NCI-H82 (cell line): ENCODE measurements around the gene GABRG3.
A peak's percentile ranks its signal among the peaks of the same experiment; 100 is the strongest.

Experiments
- DNase-seq: peaks from one replicate; lab custom pipeline; 2025; lab: John Stamatoyannopoulos, UW

Gene GABRG3

DNA sequence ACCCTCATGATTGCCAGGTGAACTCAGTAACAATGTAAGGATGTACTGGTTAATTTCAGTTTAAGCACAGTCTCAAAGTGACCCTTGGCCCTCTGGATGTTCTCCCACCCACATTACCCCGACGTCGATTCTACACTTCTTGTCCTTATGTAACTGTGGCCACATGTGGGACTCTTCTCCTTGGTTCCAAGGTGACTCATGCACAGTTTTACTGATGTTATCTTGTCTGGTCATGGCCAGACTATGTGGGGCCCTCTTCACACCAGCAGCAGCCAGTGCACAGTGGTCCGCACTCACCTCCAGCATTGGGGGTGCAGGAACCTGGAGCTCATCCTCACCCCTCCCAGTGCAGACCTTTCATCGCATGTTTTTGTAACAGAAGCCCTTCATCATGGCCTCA, 608.8 kb downstream of the GABRG3 start:
- DNase-seq = no peak

DNA sequence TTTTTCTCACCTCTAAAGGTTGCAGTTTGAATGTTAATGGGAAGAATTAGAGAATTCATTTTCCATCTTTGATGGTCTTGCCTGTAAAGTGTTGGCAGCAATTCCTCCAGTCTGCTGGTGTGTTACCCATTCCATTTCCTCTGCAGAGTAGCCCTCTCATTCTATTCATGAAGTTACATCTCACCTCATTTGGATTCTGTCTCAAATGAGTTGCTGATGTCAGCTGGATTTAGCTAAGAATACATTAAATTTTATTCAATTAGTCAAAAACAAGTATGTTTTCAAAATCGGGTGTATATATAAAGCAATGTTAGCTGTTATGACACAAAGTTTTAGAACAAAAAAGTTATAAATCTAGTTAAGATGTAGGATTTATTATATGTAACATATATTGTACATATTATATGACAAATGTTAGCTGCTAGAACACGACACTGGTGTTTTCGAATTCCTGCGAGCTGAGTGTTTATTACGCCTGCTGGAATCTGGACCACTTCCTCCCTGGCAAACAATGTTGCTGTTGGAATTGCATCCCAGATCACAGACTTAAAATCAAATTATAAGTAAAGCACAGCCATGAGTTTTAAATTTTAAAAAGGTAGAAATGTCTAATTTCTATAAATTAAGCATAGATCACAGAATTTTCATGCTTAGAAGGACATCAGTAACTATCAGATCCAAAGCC, 611.9 kb downstream of the GABRG3 start:
- no peak for DNase-seq

DNA sequence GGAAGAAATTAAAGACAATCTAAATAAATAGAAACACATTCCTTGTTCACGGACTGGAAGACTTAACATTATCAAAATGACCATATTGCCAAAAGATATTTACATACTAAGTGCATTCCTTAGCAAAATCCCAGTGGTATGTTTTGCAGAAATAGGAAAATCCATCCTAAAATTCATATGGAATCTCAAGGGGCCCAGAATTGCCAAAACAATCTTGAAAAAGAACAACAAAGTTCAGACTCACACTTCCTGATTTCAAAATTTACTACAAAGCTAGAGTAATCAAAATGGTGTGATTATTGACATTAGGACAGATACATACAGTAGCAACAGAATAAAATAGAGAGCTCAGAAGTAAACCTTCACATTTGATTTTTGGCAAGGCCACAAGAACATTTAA, 612.7 kb downstream of the GABRG3 start:
- no peak for DNase-seq

DNA sequence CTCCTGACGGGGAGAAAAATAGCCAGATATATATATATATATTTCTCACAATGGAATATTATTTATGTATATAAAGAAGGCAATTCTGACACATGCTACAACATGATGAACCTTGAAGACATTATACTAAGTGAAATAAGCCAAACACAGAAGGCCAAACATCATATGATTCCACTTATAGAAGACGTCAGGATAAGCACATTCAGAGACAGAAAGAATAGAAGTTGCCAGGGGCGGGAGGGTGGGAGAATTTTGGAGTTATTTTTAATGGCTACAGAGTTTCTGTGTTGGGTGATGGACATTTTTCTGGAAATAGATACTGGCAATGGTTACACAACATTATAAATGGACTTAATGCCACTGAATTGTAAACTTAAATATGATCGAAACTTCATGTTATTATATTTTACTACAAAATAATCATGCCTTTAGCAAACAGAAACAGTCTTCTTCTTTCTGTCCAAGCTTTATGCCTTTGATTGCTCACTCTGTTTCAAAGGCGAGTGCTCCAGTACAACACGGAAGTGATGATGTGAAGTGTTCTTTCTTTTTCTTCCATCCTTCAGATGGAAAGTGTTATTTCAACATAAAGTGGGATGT, 614.2 kb downstream of the GABRG3 start:
- DNase-seq = no peak

DNA sequence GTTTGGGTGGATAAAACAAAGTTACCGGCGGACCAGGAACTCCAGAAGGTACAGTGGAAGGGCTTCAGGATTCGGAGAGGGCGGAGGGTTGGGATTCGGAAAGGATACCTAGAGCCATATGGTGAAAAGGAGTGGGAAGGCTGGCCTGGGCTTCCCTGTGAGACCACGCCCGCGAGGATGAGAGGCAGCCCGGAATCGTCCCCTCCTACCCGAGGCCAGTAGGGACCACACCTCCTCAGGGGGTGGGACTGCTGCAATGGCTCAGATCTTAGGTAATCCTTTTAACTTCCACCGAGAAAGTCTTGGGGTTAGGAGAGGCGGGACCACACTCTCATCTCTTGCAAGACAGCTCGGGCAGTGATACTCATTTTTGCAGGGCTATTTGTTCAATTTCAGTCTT, 616.8 kb downstream of the GABRG3 start:
- peak; percentile 99 for DNase-seq

DNA sequence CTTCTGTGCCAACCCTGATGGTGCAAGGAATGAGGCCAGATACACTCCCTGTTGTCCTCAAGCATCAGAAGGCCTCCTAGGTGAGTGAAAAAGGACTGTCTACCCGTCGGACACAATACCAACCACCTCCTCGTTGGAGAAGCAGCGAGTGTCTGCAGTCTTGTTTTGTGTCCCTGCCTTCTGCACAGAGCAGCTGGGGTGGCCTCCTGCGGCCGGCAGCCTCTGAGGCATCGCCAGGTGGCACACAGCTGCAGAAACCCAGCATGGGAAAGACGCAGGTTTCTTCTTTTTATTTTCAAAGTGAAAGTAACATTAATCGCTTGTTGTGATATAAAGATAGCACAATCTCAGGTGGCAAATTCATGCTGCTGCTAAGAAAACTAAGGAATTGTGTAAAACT, 618.3 kb downstream of the GABRG3 start:
- DNase-seq = no peak

DNA sequence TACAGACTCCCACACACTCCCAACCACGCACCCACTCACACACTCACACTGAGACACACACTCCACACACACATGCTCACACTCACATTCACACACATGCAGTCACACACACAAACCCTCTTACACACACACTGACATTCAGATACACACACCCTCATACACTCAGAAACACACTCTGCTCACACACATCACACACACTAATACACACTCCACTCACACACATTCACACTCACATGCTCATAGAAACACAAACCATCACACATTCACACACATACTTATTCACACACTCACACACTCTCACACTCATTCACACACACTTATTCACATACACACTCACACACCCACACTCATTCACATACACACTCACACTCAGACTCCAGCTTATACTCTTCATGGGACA, 618.8 kb downstream of the GABRG3 start:
- no peak for DNase-seq
